H1 (cell line): ENCODE measurements around the gene GRIK4. TPM values are rescaled to one million over a fixed set of nuclear protein-coding genes. Genes with fewer than 3 reads are reported as not detected.

Experiments used
- BRCA1 ChIP-seq: IDR thresholded peaks from 2 replicates; pipeline ENCODE4 v1.6.1; 2012; ENCODE audit warnings: low read depth, low read length, improper control_type of control experiment
- EGR1 ChIP-seq: IDR thresholded peaks from 2 replicates; pipeline ENCODE4 v1.6.1; 2011; ENCODE audit warnings: low read depth, low read length, borderline replicate concordance
- GTF2F1 ChIP-seq: IDR thresholded peaks from 2 replicates; pipeline ENCODE4 v1.6.1; 2012; ENCODE audit warnings: low read depth, low read length, improper control_type of control experiment, borderline replicate concordance
- NANOG ChIP-seq: IDR thresholded peaks from 2 replicates; pipeline ENCODE4 v1.6.1; 2011; ENCODE audit warnings: low read length, low read depth, mild to moderate bottlenecking, inconsistent platforms; ENCODE audit not compliant: insufficient read depth, poor library complexity, severe bottlenecking
- RAD21 ChIP-seq, 2 experiments: IDR thresholded peaks in 1 of 2; conservative IDR thresholded peaks in 1 of 2; 2 replicates each; pipeline ENCODE4 v1.6.1; 2011; ENCODE audit warnings: low read depth in 2 of 2, low read length in 2 of 2, improper control_type of control experiment in 1 of 2, inconsistent platforms in 1 of 2, mild to moderate bottlenecking in 1 of 2, moderate library complexity in 1 of 2
- SRF ChIP-seq: IDR thresholded peaks from 2 replicates; pipeline ENCODE4 v1.6.1; 2011; ENCODE audit warnings: mild to moderate bottlenecking, low read depth, low read length, moderate library complexity
- TAF7 ChIP-seq: optimal IDR thresholded peaks from 2 replicates; pipeline ENCODE3; 2011; ENCODE audit warnings: low read depth, mild to moderate bottlenecking, inconsistent platforms, low read length, moderate library complexity, borderline replicate concordance
- TCF12 ChIP-seq: IDR thresholded peaks from 2 replicates; pipeline ENCODE4 v1.6.1; 2011; ENCODE audit warnings: low read depth, mild to moderate bottlenecking, low read length
- YY1 ChIP-seq: IDR thresholded peaks from 2 replicates; pipeline ENCODE4 v1.6.1; 2011; ENCODE audit warnings: low read depth, mild to moderate bottlenecking, low read length
- polyA plus RNA-seq, 7 experiments: library from polyadenylated mRNA; depleted of rRNA in 3 of 7; stranded (reverse) in 5 of 7; unstranded in 2 of 7; fragments of >200 nt in 5 of 7; fragments of 200-250 nt in 2 of 7; gene quantifications; 1 replicate in 5 of 7; 2 replicates in 1 of 7; 4 replicates in 1 of 7; pipeline versions ENCODE4 v1.2.1 to v1.2.3, GENCODE V29; 2011 to 2013; ENCODE audit warnings: missing spikeins in 2 of 7, mixed read lengths in 2 of 7
- total RNA-seq: library from RNA; stranded (reverse); fragmentation: NEBNext Ultra II Directional; extraction: Animal tissue kit (Norgen Biotek cat#: 25700); gene quantifications from 2 replicates; pipeline ENCODE4 v1.2.1, GENCODE V29; 2021
- TF ChIP-seq, protein P1 (sequence below): IDR thresholded peaks from 2 replicates; pipeline ENCODE4 v1.6.1; 2012; ENCODE audit warnings: inconsistent platforms
- TF ChIP-seq, protein P2 (sequence below): IDR thresholded peaks from 2 replicates; pipeline ENCODE4 v1.6.1; 2011; ENCODE audit warnings: low read depth, mild to moderate bottlenecking, low read length; ENCODE audit not compliant: insufficient read depth

Gene GRIK4
- total and polyA plus RNA-seq, 2 of the 8 experiments (the other 6 are each of a cell fraction or from before 2014, with no cell fraction given) = 1.2 to 2.9 TPM

DNA sequence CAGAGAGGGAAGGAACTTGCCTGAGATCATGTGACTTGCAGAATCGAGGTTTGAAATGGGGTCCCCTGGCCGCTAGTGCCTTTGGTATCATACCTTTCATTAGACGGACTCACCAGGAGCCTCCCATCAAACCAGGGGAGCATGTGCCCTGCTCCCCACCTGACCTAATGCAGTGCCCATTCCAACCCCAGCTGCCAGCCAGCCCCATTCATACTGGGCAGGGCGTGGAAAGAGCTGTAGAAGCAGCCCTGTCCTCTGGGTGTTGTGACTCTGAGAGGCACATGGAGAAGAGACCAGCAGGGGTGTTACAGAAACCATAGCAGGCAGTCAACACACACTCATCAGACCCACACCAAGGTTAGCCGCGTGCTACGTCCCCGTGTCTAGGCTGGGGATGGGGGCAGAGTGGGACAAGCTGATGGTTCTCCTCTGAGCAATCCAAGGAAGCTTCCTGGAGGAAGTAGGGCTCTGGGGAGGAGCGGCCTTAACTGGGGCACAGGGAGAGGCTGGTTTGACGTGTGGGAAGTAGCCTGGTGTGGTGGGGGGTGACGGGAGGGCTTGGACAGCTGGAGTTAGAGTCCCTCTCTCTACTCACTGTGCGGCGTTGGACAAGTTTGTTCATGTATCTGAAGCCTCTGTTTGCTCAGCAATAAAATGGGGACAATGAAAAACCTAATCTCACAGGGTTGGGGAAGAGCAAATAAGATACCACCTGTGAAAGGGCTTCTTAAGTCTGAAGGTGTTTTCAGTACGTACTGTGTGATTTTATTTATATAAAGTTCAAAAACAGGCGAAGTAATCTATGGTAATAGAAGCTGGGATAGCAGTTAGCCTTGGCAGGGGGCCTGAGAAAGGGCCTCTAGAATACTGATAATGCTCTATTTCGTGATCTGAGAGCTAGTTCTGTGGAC is 14.0 kb downstream of the GRIK4 start (continued):
- TF ChIP-seq NANOG (no peak), EGR1 (no peak), GTF2F1 (no peak), RAD21 (IDR thresholded peaks at IDR 0.05 in 1 of 2, conservative IDR thresholded peaks at IDR 0.05 in 1 of 2; ENCODE audit: low read depth in 2 of 2, low read length in 2 of 2) (no peak), SRF (no peak), BRCA1 (no peak), YY1 (no peak), TCF12 (no peak), TAF7 (no peak)
- TF ChIP-seq, protein P1, sequence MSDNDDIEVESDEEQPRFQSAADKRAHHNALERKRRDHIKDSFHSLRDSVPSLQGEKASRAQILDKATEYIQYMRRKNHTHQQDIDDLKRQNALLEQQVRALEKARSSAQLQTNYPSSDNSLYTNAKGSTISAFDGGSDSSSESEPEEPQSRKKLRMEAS = no peak
- TF ChIP-seq, protein P2, sequence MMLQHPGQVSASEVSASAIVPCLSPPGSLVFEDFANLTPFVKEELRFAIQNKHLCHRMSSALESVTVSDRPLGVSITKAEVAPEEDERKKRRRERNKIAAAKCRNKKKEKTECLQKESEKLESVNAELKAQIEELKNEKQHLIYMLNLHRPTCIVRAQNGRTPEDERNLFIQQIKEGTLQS = no peak
